GM12875 (cell line): ENCODE data around the gene RSPH1.
A peak's percentile ranks its signal among the peaks of the same experiment; 100 is the strongest.

Experiments
- H3K4me3 ChIP-seq: one replicate; pipeline ENCODE4 v1.5.1; 2011; ENCODE audit warnings: low read depth, low read length, control low read depth
- TF ChIP-seq, protein P1 (sequence below): IDR thresholded peaks from 2 replicates; pipeline ENCODE4 v1.5.1; 2011; ENCODE audit warnings: low read depth, mild to moderate bottlenecking, control low read depth, inconsistent platforms, low read length, moderate library complexity, borderline replicate concordance; ENCODE audit not compliant: insufficient read depth

The RSPH1 gene

DNA sequence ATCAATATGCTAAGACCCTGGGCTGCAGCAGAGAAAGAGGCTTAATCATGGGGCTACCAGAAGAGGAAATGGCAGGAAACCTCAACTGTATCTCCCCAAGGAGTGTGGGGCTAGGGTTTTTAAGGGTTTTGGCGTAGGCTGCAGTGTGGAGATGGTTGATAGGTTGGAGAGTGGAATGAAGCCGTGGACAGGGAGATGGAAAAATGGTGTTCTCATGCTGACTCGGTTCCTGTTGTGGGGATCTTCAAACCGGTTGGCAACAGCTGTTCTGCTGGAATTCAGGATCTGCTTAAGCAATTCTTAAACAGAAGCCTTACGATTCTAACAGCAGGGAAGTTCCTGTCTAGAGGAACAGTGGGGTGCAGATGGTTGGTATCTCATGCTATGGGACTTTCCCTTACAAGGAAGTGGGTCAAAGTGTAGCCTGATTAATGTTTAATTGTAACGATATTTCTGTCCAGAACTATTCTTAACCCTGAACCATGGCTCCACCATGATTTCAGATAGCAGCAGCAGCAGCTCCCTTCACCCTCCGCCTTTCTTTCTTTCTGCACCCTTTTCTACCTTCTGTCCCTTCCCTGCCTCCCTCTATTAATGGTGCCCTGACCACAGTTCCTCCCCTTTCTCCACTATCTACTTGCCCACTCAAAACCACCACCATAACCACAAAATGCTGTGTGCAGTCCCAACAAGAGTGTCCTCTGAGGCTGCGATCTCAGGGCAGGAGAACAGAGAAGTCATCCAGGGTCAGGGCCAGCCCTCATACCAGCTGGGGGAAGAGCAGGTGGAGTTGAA lies 30.8 kb downstream of the RSPH1 start:
- TF ChIP-seq, protein P1, sequence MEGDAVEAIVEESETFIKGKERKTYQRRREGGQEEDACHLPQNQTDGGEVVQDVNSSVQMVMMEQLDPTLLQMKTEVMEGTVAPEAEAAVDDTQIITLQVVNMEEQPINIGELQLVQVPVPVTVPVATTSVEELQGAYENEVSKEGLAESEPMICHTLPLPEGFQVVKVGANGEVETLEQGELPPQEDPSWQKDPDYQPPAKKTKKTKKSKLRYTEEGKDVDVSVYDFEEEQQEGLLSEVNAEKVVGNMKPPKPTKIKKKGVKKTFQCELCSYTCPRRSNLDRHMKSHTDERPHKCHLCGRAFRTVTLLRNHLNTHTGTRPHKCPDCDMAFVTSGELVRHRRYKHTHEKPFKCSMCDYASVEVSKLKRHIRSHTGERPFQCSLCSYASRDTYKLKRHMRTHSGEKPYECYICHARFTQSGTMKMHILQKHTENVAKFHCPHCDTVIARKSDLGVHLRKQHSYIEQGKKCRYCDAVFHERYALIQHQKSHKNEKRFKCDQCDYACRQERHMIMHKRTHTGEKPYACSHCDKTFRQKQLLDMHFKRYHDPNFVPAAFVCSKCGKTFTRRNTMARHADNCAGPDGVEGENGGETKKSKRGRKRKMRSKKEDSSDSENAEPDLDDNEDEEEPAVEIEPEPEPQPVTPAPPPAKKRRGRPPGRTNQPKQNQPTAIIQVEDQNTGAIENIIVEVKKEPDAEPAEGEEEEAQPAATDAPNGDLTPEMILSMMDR, result no peak
- no peak overlapping the region for H3K4me3 ChIP-seq

DNA sequence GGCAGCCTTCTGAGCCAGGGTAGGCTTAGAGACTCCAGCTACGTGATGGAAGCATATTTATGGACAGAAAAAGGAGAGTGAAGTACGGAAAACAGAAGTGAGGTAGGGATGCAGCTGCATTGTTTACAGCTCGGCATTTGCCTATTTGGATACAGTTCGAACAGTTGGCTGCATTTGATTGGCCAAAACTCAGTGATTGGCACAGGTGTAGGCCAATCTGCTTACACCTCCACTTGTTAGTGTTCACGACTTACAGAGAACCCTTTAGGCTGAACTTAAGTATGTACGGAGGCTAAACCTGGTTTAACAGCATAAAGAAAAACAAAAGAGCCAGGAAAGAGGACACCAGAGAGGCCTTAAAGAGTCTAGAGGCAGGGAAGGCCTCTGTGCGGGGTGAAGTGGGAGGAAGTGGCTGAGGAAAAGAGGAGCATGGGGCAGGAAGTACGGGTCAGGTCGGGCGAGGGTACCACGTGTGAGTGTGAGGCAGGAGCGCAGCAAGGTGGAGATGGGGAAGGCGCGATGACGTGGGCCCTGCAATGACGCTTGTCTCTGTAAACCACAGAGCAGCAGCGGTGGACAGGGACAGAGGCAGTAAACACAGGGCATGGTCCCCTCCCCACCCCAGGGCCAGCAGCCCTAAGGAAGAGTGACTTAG lies 32.0 kb downstream of the RSPH1 start:
- H3K4me3 ChIP-seq, result no peak overlapping the region

DNA sequence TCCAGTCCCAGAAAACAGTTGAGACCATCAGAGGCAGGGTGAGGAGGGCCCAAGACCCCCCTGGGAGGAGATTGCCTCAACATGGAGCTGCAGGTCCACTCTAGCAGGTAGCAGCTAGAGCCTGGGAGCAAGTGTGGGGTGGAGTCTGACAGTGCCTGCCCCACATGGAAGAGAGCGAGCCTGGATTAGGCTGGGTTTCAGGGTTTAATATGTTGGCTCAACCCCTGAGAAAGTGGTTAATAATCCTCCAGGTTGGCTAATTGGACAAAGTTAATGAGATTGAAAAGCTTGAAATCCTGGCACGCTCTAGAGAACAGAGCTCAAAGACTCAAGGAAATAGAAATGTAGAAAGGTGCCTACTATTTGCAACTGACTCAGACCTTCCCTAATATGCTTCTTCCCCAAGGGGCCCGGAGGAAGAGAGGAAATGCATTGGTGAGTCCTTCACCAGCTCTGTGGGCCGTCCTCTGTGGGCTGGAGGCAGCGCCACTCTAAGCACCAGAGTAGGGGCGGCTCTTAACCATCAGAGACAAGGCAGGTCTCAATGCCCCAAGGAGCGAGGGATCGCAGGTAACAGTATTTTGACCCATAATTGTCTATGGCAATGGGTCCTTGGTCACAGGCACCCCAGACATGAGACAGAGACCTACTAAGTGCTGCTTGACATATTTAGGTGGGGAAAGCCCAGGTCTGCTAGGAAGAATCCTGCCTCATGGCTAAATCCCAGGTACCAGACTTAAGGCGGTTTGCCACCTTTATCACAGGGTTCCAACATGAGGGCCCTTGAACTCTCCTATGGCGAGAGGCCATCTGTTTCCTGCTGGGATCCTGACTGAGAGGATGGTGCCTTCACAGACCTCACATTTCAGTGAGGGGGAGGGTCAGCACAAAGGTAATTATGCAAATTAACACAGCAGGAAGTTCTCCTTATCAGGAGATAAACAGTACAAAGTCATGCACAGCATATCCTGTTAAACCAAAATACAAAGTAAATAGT lies 33.8 kb downstream of the RSPH1 start:
- H3K4me3 ChIP-seq, result no peak overlapping the region

More for the DNA sequence above, 32.0 kb downstream of the RSPH1 start:
- TF ChIP-seq, protein P1, result no peak

DNA sequence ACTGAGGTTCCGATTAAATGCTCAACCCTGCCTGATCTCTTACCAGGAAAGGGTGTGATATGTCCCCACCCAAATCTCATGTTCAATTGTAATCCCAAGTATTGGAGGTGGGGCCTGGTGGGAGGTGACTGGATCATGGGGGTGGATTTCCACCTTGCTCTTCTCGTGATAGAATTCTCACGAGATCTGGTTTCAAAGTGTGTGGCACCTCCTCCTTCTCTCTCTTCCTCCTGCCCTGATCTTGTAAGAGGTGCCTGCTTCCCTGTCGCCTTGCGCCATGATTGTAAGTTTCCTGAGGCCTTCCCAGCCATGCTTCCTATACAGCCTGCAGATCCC lies 34.9 kb downstream of the RSPH1 start:
- H3K4me3 ChIP-seq, result no peak overlapping the region
- TF ChIP-seq, protein P1, result no peak

More for the DNA sequence above, 33.8 kb downstream of the RSPH1 start:
- TF ChIP-seq, protein P1, result no peak

DNA sequence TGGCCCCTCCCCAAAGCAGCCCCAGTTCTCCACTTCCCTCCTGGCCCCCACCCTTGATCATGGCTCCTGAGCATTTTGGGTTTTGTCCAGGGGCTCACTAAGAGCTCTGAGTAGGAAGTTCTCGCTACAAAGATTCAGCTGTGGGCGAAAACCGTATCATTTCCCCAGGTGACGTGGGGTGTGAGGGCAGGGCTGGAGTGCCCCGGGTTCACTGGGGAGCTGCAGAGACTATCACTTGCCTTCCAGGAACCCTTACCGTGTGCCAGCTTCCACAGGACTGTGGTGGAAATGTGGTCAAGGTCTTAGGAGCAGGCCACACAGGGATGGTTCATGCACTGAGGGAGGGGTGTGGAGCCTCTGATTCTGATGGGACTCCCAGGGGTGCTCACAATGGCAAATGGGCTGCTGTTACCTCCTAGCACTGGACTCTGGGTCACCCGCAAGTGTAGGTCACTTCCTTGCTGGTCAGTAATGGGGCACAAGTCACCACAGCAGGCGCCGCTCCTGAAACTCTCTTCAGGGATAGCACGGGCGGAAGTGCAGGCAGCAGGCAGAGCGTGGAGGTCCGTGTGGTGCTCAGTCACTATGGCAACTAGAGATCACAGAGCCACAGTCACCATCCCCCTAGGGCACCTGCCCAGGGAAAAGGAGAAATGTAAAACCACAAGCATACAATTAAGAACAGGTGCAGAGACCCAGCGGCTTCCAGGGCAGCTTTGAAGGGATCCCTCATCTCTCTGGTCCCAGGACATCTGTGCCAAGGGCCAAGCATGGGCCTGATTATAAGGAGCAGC lies 35.4 kb downstream of the RSPH1 start:
- TF ChIP-seq, protein P1, result no peak
- H3K4me3 ChIP-seq, result peak overlapping the region; percentile 24

DNA sequence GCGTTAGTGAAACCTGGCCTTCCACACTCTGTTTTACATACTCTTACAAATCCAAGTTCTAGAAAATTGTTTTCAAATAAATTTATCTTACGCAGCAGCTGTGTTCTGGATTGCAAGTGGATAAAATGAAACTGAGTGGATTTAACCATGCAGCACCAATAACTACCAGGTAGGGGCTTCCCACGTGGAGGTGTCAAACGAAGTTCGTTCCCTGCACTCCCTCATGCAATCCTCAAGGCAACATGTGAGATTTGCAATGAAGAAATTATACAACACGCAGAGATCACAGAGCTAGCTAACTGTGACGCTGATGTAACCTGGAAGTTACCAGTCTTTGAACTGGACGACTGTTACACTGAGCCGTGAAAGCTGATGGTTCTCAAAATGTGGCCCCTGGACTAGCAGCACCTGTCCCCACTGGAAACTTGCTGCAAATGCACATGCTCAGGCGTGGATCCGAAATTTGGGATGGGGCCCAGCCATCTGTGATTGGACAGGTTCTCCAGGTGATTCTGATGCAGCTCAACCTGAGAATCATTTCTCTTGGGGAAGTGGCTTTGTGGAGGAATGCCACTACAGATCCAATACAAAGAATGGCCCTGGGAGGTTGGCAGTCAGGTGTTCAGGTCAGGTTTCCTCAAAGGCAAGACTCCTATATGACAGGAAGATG lies 36.3 kb downstream of the RSPH1 start:
- TF ChIP-seq, protein P1, result no peak
- H3K4me3 ChIP-seq, result no peak overlapping the region
